Fibroblast of gingiva (primary cell): Measurements from ENCODE around the gene PDXP.
"Not testable (repeated sequence)": the region's sequence is repeated elsewhere in the genome, so short reads cannot be mapped to it uniquely, and the experiment has no call there.

Experiments
- DNase-seq: peaks from one replicate; pipeline ENCODE4 v3.0.0-alpha.2; 2011; ENCODE audit warnings: low read depth

PDXP gene

GRCh38 chr22:37674951-37675929 lies 16.7 kb downstream of the PDXP start, which contains the start of gene LGALS1:
Gene LGALS1 (plus strand): TSS chr22:37675636. CDS start chr22:37675703, 67 bp downstream.
- peak; percentile 99 for DNase-seq

- peak; percentile 85 for DNase-seq
These were observed 17.6 kb downstream of the PDXP start for GRCh38 chr22:37675930-37676735.

DNA sequence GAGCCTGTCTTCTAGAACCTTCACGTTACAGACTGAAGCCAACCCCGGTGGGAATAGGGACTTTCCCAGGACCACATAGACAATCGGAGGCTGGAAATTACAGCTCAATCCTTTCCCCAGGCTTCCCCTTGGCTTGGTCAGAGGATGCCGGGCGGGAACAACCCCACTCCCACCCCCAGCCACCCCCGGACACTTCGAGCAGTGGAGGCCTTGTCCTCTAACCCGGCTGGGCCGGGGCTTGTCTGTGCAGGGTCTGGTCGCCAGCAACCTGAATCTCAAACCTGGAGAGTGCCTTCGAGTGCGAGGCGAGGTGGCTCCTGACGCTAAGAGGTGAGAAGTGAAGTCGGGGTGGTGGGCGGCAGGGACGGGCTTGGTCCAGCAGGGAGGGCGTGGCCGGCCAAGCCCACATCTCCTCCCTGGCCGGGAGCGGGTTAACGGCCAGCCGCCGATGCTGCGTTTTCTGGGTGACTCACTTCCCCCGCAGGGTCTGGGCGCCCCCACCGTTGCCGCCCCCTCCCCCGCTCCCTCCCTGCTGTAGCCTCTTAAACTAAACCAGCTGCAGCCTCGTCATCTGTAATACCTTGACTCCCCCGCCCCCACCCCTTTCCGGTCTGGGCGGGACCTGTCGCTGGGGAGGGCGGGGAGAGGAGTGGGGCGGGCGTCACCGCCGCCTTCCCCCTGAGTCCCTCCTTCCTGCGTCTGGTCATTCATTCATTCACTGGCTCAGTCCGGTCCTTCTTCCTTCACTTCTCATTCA lies 18.4 kb downstream of the PDXP start:
- DNase-seq, result peak; percentile 98

- no peak for DNase-seq
These were observed 19.0 kb downstream of the PDXP start for GRCh38 chr22:37677493-37677974.

- no peak for DNase-seq
These were observed 19.8 kb downstream of the PDXP start for GRCh38 chr22:37678372-37678771.

DNA sequence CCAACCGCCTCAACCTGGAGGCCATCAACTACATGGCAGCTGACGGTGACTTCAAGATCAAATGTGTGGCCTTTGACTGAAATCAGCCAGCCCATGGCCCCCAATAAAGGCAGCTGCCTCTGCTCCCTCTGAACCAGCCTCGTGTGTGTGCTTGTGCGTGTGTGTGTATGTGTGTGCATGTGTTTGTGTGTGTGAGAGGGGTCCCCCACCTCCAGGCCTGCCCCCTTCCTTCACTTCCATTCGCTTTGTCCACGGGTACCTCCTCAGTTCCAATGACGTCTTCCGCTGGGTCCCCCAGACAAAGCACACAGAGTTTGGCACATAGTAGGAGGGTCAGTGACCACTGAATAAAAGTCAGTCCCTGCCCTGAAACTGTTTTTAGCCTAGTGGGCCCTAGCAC lies 21.1 kb downstream of the PDXP start:
- no peak for DNase-seq

GRCh38 chr22:37680191-37680851 lies 21.8 kb downstream of the PDXP start:
- DNase-seq, result peak; percentile 19

DNA sequence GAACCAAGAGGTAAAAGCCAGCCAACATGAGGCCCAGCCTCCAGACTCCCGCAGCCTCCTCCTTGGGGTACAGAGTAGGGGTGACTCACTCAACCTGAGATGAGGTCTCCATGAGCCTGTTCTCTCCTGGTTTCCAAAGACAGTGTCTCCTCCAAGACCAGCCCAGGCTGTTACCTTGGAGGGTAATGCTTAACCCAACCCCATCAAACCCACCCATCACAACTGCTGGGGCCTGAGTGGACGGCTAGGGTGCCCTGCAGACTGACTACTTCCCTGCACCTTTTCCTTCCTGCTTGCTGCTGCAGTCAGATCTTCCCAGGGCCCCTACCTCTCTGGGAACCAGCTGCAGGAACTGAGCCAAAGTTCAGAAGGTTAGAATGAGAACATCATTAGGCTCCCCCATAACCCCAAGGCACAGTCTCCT lies 22.5 kb downstream of the PDXP start:
- DNase-seq, result peak; percentile 40

DNA sequence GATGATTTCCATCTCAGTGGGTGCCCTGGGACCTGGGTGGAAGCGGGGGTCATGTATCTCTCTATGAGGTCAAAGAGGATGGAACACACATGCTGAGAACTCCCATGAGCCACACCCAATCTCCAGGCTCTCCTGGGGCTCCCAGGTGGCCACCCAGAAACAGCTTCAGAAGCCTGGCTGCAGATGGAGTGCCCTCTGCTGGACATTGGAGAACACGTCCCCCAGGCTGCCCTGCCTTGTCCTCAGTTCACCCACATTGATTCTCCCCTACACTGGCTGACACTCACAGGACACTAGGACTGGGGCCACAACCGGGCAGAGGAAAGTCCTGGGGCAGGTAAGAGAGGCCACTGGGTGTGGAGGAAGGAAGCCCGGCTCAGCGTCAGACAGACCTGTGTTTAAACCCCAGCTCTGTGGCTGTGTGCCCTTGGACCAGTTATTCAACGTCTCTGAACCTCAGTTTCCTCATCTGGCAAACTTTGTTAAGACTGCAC lies 23.1 kb downstream of the PDXP start:
- peak; percentile 76 for DNase-seq

DNA sequence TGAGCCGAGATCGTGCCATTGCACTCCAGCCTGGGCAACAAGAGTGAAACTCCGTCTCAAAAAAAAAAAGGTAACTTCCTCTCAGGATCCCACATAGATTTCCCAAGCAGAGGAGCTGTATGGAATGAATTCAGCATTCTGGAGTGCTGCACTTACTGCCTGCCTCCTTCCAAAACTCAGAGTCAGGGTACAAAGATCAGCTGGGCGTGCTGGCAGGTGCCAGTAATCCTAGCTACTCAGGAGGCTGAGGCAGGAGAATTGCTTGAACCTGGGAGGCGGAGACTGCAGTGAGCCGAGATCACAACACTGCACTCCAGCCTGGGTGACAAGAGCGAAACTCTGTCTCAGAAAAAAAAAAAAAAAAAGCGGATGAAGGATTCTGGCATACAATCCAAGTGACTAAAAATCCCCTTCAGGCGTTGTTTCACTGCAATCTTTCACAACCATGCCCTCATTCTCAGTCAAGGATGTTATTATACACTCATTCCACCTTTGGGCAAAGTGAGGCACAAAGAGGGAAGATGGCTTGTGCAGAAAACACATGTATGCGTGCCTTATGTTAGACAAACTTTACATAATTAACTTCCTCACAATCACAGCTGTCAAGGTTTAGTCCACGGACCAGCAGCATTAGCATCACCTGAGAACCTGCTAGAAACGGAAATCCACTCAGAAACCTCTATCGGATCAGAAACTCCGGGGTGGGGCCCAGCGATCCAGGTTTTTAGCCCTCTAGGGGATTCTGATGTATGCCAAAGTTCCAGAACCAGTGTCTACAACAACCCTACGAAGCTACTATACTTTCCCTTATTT lies 26.5 kb downstream of the PDXP start:
- no peak for DNase-seq

- peak; percentile 86 for DNase-seq
These were observed 27.8 kb downstream of the PDXP start, which contains the start of gene NOL12 for GRCh38 chr22:37686002-37686982. Gene NOL12 (plus strand): TSS chr22:37686343. CDS start chr22:37686393, 50 bp downstream.

GRCh38 chr22:37690407-37690806 lies 31.9 kb downstream of the PDXP start:
- no peak for DNase-seq

DNA sequence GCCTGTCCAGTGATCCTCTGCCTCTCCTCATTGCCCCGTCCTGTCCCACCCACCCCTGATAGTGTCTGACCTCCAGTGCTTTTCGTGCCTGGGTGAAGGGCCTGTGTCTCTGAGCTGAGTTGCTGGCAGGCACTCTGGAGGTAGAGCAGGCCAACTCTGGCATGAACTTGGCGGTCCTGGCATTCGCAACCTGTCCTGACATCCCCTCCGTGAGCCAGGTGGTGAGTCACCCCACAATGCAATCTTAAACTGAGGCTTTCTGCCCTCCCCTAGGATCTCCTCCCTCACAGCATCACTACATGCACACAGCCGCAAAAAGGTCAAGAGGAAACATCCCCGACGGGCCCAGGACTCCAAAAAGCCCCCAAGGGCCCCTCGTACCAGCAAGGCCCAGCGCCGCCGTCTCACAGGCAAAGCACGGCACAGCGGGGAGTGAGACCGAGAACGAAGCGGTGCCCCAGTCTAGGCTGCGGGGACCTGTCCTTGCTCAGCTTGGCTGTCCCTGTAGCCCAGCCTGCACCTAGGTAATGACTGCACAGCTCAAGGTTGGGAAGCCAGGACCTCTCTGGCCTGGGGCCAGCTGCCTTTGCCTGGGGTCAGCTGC lies 32.5 kb downstream of the PDXP start:
- DNase-seq, result no peak

GRCh38 chr22:37692627-37693285 lies 34.2 kb downstream of the PDXP start:
- no peak for DNase-seq

DNA sequence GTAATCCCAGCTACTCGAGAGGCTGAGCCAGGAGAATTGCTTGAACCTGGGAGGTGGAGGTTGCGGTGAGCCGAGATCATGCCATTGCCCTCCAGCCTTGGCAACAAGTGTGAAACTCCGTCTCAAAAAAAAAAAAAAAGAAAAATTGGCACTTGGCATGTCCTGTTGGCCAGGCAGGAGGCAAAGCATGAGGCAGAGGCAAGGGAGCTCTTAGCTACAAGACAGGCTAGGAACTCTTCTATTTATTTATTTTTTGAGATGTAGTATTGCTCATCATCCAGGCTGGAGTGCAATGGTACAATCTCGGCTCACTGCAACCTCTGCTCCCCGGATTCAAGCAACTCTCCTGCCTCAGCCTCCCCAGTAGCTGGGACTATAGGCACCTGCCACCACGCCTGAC lies 35.6 kb downstream of the PDXP start:
- DNase-seq, result peak; percentile 42

- DNase-seq, result not testable (repeated sequence)
These were observed 37.7 kb downstream of the PDXP start for GRCh38 chr22:37696260-37696656.

DNA sequence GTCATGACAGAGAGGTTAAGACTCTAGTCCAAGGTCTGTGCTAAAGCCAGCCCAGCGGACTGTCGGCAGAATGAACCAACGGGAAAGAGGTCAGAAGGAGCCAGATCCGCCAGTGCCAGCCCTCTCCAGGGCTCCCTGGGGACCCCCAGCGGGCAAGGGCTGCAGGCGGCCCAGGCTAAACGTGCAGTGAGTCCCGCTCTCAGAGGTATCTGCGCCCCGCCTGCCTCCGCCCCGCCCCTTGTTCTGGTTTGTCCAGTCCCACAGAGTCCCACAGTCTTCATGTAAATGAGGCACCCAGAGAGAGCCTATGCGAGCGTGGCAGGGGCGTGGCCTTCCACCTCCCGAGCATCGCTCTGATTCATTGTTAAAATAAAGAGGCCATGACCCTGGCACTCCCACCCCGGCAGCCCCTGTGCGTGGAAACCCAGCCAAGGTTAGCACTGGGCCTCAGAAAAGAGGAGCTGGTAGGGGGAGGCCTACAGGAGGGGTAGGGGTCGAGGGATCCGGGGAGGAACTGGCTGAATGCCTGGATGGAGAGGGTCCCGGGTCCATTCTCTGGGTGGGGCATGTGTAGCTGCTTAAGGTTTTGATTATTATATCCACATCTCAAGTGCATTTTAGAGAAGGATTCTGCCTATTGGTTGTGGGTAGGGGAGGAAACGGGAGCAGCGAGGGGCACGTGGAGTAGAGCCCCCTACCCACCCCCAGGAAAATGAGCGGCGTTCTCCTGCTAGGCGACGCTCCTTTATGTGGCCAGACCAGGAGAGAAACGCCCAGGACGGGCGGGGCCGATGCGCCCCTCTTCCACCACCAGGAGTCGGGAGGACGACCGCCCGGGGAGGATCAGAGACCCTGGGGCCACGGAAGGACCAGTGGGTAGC lies 38.4 kb downstream of the PDXP start, which contains the start of gene TRIOBP:
TSS of gene TRIOBP (plus strand) at position 392 of the 881 bp plus-strand sequence. CDS start 4,318 bp downstream, outside the sequence.
- peak; percentile 91 for DNase-seq
